ENCODE results near the gene B3GALNT1.

- TF ChIP-seq POLR2A (IDR thresholded peaks at IDR 0.05; ENCODE audit: low read length): no peak
- TF ChIP-seq GATA1 (IDR thresholded peaks at IDR 0.05; ENCODE audit: low read depth, low read length): no peak
Measured at GRCh38 chr3:161072211-161072621, 32.9 kb downstream of the B3GALNT1 start.

Measured in erythroblast (primary cell).